ENCODE data around the gene PCDHGA6. TPM values are rescaled to one million over a fixed set of nuclear protein-coding genes. Genes with fewer than 3 reads are reported as not detected.

Gene PCDHGA6
- total and polyA plus RNA-seq, 2 donors: 0.47 to 1.2 TPM

DNA sequence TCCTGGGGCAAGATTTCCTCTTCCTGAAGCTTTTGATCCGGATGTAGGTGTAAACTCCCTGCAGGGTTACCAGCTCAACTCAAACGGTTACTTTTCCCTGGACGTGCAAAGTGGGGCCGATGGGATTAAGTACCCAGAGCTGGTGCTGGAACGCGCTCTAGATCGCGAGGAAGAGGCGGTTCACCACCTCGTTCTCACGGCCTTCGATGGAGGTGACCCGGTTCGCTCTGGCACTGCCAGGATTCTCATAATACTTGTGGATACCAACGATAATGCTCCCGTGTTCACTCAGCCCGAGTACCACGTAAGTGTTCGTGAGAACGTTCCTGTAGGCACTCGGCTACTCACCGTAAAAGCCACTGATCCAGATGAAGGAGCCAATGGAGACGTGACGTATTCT, 18.1 kb upstream of the PCDHGA6 start:
- Histone ChIP-seq H3K36me3 (ENCODE audit: control insufficient read depth in 2 of 2, insufficient read depth in 2 of 2, low read length in 1 of 2) (no peaks in the 10 kb centered on the region), H3K4me3 (ENCODE audit: low read length in 2 of 2) (no peak overlapping the region), H3K27me3 (ENCODE audit: control insufficient read depth in 2 of 2, insufficient read depth in 1 of 2, low read length in 1 of 2) (peaks cover 3 to 48% of the 10 kb centered on the region in 2 donors), H3K27ac (ENCODE audit: low read depth in 1 of 2, low read length in 1 of 2) (no peak overlapping the region), H3K9me3 (ENCODE audit: control insufficient read depth in 2 of 2, insufficient read depth in 1 of 2, low read length in 1 of 2) (peaks cover 11 to 37% of the 10 kb centered on the region in 2 donors), H3K4me1 (ENCODE audit: control insufficient read depth in 2 of 2, insufficient read depth in 2 of 2, low read length in 2 of 2) (peaks cover 0 to 3% of the 10 kb centered on the region in 2 donors)
- 59% methylated on average over 24 of the region's 24 CpGs for WGBS
- no peak for DNase-seq (ENCODE audit: low read depth in 6 of 9, low spot score in 9 of 9)

DNA sequence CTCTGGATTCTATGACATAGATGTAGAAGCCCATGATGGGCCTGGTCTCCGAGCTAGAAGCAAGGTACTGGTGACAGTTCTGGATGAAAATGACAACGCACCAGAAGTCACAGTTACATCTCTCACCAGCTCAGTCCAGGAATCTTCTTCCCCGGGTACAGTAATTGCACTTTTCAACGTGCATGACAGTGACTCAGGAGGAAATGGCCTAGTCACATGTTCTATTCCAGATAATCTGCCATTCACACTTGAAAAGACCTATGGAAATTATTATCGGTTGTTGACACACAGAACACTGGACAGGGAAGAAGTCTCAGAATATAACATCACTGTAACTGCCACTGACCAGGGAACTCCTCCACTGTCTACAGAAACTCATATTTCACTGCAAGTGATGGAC, 17.6 kb upstream of the PCDHGA6 start:
- Histone ChIP-seq H3K4me3 (ENCODE audit: low read length in 2 of 2) (no peak overlapping the region), H3K9me3 (ENCODE audit: control insufficient read depth in 2 of 2, insufficient read depth in 1 of 2, low read length in 1 of 2) (peaks cover 11 to 34% of the 10 kb centered on the region in 2 donors)
- 70% methylated on average over 5 of the region's 5 CpGs for WGBS

DNA sequence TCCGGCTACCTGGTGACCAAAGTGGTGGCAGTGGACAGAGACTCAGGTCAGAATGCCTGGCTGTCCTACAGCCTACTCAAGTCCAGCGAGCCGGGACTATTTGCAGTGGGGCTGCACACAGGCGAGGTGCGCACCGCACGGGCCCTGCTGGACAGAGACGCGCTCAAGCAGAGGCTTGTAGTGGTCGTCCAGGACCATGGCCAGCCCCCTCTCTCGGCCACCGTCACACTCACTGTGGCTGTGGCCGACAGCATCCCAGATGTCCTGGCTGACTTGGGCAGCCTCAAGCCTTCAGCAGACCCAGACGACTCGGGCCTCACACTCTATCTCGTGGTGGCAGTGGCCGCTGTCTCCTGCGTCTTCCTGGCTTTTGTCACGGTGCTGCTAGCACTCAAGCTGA, 16.7 kb upstream of the PCDHGA6 start:
- peaks cover 16 to 41% of the 10 kb centered on the region in 2 donors for H3K9me3 ChIP-seq (ENCODE audit: control insufficient read depth in 2 of 2, insufficient read depth in 1 of 2, low read length in 1 of 2)
- peaks cover 3 to 49% of the 10 kb centered on the region in 2 donors for H3K27me3 ChIP-seq (ENCODE audit: control insufficient read depth in 2 of 2, insufficient read depth in 1 of 2, low read length in 1 of 2)
- no peaks in the 10 kb centered on the region for H3K36me3 ChIP-seq (ENCODE audit: control insufficient read depth in 2 of 2, insufficient read depth in 2 of 2, low read length in 1 of 2)
- H3K27ac ChIP-seq (ENCODE audit: low read depth in 1 of 2, low read length in 1 of 2): no peak overlapping the region
- H3K4me3 ChIP-seq (ENCODE audit: low read length in 2 of 2): no peak overlapping the region
- no peak for DNase-seq (ENCODE audit: low read depth in 6 of 9, low spot score in 9 of 9)
- 58% methylated on average over 19 of the region's 19 CpGs for WGBS
- peaks cover 0 to 3% of the 10 kb centered on the region in 2 donors for H3K4me1 ChIP-seq (ENCODE audit: control insufficient read depth in 2 of 2, insufficient read depth in 2 of 2, low read length in 2 of 2)

More for the DNA sequence above, 17.6 kb upstream of the PCDHGA6 start:
- no peak for DNase-seq (ENCODE audit: low read depth in 6 of 9, low spot score in 9 of 9)
- Histone ChIP-seq H3K4me1 (ENCODE audit: control insufficient read depth in 2 of 2, insufficient read depth in 2 of 2, low read length in 2 of 2) (peaks cover 0 to 3% of the 10 kb centered on the region in 2 donors), H3K36me3 (ENCODE audit: control insufficient read depth in 2 of 2, insufficient read depth in 2 of 2, low read length in 1 of 2) (no peaks in the 10 kb centered on the region), H3K27me3 (ENCODE audit: control insufficient read depth in 2 of 2, insufficient read depth in 1 of 2, low read length in 1 of 2) (peaks cover 3 to 48% of the 10 kb centered on the region in 2 donors), H3K27ac (ENCODE audit: low read depth in 1 of 2, low read length in 1 of 2) (no peak overlapping the region)

DNA sequence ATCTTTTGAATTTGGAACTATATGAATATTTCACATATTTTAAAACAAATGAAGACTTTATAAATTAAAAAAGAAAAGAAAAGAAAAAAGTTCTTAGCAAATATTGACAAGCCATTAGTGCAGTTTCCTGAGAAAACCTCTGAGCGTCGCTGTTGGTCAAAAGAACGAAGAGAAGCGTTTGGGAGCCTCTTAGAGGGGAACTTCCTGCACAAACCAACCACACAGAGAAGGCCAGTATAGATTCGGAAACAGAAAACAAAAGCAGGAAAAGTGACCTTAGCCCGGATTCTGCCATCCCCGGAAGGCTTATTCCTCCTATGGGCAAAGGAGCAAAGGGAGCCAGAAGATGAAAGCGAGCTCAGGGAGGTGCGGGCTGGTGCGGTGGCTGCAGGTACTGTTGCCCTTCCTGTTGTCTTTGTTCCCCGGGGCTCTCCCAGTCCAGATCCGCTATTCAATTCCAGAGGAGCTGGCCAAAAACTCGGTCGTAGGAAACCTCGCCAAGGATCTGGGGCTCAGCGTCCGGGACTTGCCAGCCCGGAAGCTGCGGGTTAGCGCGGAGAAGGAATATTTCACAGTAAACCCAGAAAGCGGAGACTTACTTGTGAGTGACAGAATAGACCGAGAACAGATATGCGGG, 13.8 kb upstream of the PCDHGA6 start, which contains the start of gene PCDHGB2:
TSS of gene PCDHGB2 (plus strand) at position 205 of the 637 bp plus-strand sequence. CDS start at position 347, 142 bp downstream.
- Histone ChIP-seq H3K4me3 (ENCODE audit: low read length in 2 of 2) (peak within 1 kb of the TSS; percentile 28 to 38), H3K27me3 (ENCODE audit: control insufficient read depth in 2 of 2, insufficient read depth in 1 of 2, low read length in 1 of 2) (peaks cover 13 to 62% of the 10 kb centered on the region in 2 donors), H3K36me3 (ENCODE audit: control insufficient read depth in 2 of 2, insufficient read depth in 2 of 2, low read length in 1 of 2) (no peaks in the 10 kb centered on the region), H3K9me3 (ENCODE audit: control insufficient read depth in 2 of 2, insufficient read depth in 1 of 2, low read length in 1 of 2) (peaks cover 27 to 44% of the 10 kb centered on the region in 2 donors), H3K4me1 (ENCODE audit: control insufficient read depth in 2 of 2, insufficient read depth in 2 of 2, low read length in 2 of 2) (peaks cover 0 to 3% of the 10 kb centered on the region in 2 donors), H3K27ac (ENCODE audit: low read depth in 1 of 2, low read length in 1 of 2) (no peak within 1 kb of the TSS)
- peak in 4 of 9 donors; percentile 8 to 52 (median 20) for DNase-seq (ENCODE audit: low read depth in 6 of 9, low spot score in 9 of 9)
- WGBS: 24% methylated on average over 24 of the region's 24 CpGs

DNA sequence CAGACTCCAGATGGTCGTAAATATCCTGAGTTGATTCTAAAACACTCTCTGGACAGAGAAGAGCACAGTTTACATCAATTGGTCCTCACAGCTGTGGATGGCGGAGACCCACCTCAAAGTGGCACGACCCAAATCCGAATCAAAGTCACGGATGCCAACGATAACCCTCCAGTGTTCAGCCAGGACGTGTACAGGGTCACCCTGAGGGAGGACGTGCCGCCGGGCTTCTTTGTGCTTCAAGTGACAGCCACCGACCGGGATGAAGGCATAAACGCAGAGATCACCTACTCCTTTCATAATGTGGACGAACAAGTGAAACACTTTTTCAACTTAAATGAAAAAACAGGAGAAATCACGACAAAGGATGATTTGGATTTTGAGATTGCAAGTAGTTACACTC, 13.0 kb upstream of the PCDHGA6 start:
- H3K4me3 ChIP-seq (ENCODE audit: low read length in 2 of 2): no peak overlapping the region
- no peak overlapping the region for H3K27ac ChIP-seq (ENCODE audit: low read depth in 1 of 2, low read length in 1 of 2)
- H3K4me1 ChIP-seq (ENCODE audit: control insufficient read depth in 2 of 2, insufficient read depth in 2 of 2, low read length in 2 of 2): peaks cover 0 to 3% of the 10 kb centered on the region in 2 donors
- 45% methylated on average over 15 of the region's 15 CpGs for WGBS
- DNase-seq (ENCODE audit: low read depth in 6 of 9, low spot score in 9 of 9): no peak
- no peaks in the 10 kb centered on the region for H3K36me3 ChIP-seq (ENCODE audit: control insufficient read depth in 2 of 2, insufficient read depth in 2 of 2, low read length in 1 of 2)
- H3K9me3 ChIP-seq (ENCODE audit: control insufficient read depth in 2 of 2, insufficient read depth in 1 of 2, low read length in 1 of 2): peaks cover 25 to 39% of the 10 kb centered on the region in 2 donors
- H3K27me3 ChIP-seq (ENCODE audit: control insufficient read depth in 2 of 2, insufficient read depth in 1 of 2, low read length in 1 of 2): peaks cover 13 to 62% of the 10 kb centered on the region in 2 donors

DNA sequence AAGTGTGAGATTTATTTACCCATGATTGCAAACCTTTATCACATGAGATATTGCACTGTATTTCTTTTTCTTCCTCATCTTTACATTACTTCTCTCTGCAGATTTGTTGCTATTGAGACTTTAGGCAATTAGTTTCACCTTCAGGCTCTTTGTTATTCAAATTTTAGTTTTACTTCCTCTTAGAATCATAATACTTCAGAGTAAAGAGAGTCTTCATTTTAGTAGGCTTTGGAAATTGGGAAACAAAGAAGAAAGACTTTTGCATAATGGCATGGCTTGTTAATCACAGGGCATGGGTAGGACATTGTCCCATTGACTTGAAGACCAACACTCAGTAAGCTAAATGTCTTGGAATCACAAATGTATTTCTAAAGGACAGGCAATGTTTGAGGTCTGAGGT, 11.0 kb upstream of the PCDHGA6 start:
- no peak for DNase-seq (ENCODE audit: low read depth in 6 of 9, low spot score in 9 of 9)
- H3K9me3 ChIP-seq (ENCODE audit: control insufficient read depth in 2 of 2, insufficient read depth in 1 of 2, low read length in 1 of 2): peaks cover 24 to 37% of the 10 kb centered on the region in 2 donors
- H3K27ac ChIP-seq (ENCODE audit: low read depth in 1 of 2, low read length in 1 of 2): no peak overlapping the region
- H3K27me3 ChIP-seq (ENCODE audit: control insufficient read depth in 2 of 2, insufficient read depth in 1 of 2, low read length in 1 of 2): peaks cover 13 to 62% of the 10 kb centered on the region in 2 donors
- no peaks in the 10 kb centered on the region for H3K36me3 ChIP-seq (ENCODE audit: control insufficient read depth in 2 of 2, insufficient read depth in 2 of 2, low read length in 1 of 2)
- H3K4me1 ChIP-seq (ENCODE audit: control insufficient read depth in 2 of 2, insufficient read depth in 2 of 2, low read length in 2 of 2): peaks cover 0 to 3% of the 10 kb centered on the region in 2 donors
- H3K4me3 ChIP-seq (ENCODE audit: low read length in 2 of 2): no peak overlapping the region

DNA sequence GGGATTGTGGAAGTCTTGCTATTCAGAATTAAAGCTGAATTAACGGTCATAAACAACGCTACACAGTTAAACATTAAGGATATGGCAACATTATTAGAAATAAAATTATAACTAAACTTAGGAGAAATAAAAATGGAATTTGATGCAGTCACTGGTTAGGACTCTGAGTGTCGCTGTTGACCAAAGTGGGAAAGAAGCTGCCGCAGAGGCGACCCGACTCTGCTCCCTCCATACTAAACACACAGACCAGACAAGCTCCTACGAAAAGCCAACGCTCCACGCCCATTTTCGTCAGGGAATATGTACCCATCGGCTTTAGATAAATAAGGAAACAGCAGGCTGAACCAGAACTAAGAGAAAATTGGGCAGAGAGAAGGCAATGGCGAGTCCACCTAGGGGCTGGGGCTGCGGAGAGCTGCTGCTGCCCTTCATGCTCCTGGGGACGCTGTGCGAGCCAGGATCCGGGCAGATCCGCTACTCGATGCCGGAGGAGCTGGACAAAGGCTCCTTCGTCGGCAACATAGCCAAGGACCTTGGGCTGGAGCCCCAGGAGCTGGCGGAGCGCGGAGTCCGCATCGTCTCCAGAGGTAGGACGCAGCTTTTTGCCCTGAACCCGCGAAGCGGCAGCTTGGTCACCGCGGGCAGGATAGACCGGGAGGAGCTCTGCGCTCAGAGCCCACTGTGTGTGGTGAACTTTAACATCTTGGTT, 9.6 kb upstream of the PCDHGA6 start, which contains the start of gene PCDHGA5:
TSS of gene PCDHGA5 (plus strand) at position 211 of the 709 bp plus-strand sequence. CDS start at position 380, 169 bp downstream.
- H3K4me1 ChIP-seq (ENCODE audit: control insufficient read depth in 2 of 2, insufficient read depth in 2 of 2, low read length in 2 of 2): peaks cover 0 to 3% of the 10 kb centered on the region in 2 donors
- H3K36me3 ChIP-seq (ENCODE audit: control insufficient read depth in 2 of 2, insufficient read depth in 2 of 2, low read length in 1 of 2): no peaks in the 10 kb centered on the region
- H3K27ac ChIP-seq (ENCODE audit: low read depth in 1 of 2, low read length in 1 of 2): no peak within 1 kb of the TSS
- H3K27me3 ChIP-seq (ENCODE audit: control insufficient read depth in 2 of 2, insufficient read depth in 1 of 2, low read length in 1 of 2): peaks cover 13 to 62% of the 10 kb centered on the region in 2 donors
- DNase-seq (ENCODE audit: low read depth in 6 of 9, low spot score in 9 of 9): no peak
- peaks cover 24 to 37% of the 10 kb centered on the region in 2 donors for H3K9me3 ChIP-seq (ENCODE audit: control insufficient read depth in 2 of 2, insufficient read depth in 1 of 2, low read length in 1 of 2)
- 29% methylated on average over 34 of the region's 34 CpGs for WGBS
- no peak within 1 kb of the TSS for H3K4me3 ChIP-seq (ENCODE audit: low read length in 2 of 2)

DNA sequence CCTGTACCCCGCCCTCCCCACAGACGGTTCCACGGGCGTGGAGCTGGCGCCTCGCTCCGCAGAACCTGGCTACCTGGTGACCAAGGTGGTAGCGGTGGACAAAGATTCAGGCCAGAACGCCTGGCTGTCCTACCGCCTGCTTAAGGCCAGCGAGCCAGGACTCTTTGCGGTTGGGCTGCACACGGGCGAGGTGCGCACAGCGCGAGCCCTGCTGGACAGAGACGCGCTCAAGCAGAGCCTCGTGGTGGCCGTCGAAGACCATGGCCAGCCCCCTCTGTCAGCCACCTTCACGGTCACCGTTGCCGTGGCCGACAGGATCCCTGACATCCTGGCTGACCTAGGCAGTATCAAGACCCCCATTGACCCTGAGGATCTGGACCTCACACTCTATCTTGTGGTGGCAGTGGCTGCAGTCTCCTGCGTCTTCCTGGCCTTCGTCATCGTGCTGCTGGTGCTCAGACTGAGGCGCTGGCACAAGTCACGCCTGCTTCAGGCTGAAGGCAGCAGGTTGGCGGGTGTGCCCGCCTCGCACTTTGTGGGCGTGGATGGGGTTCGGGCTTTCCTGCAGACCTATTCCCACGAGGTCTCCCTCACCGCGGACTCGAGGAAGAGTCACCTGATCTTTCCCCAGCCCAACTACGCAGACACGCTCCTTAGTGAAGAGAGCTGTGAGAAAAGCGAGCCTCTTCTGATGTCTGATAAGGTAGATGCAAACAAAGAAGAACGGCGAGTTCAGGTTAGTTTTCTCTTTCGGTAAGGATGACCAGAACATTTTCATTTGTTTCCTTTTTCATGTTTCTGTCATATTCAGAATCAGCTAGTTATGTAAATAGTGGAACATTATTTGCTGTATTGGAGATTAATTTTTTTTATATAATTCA, 7.4 kb upstream of the PCDHGA6 start:
- Histone ChIP-seq H3K27ac (ENCODE audit: low read depth in 1 of 2, low read length in 1 of 2) (no peak overlapping the region), H3K4me3 (ENCODE audit: low read length in 2 of 2) (no peak overlapping the region), H3K9me3 (ENCODE audit: control insufficient read depth in 2 of 2, insufficient read depth in 1 of 2, low read length in 1 of 2) (peaks cover 19 to 43% of the 10 kb centered on the region in 2 donors), H3K27me3 (ENCODE audit: control insufficient read depth in 2 of 2, insufficient read depth in 1 of 2, low read length in 1 of 2) (peaks cover 10 to 65% of the 10 kb centered on the region in 2 donors), H3K4me1 (ENCODE audit: control insufficient read depth in 2 of 2, insufficient read depth in 2 of 2, low read length in 2 of 2) (no peaks in the 10 kb centered on the region), H3K36me3 (ENCODE audit: control insufficient read depth in 2 of 2, insufficient read depth in 2 of 2, low read length in 1 of 2) (no peaks in the 10 kb centered on the region)
- 41% methylated on average over 46 of the region's 46 CpGs for WGBS
- DNase-seq (ENCODE audit: low read depth in 6 of 9, low spot score in 9 of 9): no peak
